ENCODE data around the gene NOD1.

Gene NOD1

DNA sequence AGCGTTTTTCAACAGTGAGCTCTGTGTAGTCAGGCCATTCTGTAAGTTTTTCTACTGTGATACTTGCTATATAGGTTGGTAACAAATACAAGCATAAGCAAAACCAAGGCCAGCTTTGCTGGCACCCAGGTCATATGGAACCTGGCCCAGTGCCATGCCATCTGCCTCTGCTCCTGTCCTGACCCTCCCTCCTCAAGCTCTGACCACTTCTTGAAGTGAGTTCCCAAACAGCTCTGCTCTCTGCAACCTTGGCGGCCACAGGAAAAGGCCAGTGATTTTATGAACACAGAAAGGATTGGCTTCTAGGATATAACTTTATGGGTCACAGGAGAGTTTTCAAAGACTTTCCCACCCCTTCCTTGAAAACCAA is 12.8 kb downstream of the NOD1 start:
- Histone ChIP-seq H3K4me3 (replicated peaks; ENCODE audit: insufficient read depth, low read length) (no peak overlapping the region), H3K27me3 (ENCODE audit: insufficient read depth, poor library complexity, severe bottlenecking) (no peaks in the 10 kb centered on the region), H3K27ac (replicated peaks) (peak overlapping the region; percentile 10; the same call in 1 of the 2 replicates)
- TF ChIP-seq, protein P1, sequence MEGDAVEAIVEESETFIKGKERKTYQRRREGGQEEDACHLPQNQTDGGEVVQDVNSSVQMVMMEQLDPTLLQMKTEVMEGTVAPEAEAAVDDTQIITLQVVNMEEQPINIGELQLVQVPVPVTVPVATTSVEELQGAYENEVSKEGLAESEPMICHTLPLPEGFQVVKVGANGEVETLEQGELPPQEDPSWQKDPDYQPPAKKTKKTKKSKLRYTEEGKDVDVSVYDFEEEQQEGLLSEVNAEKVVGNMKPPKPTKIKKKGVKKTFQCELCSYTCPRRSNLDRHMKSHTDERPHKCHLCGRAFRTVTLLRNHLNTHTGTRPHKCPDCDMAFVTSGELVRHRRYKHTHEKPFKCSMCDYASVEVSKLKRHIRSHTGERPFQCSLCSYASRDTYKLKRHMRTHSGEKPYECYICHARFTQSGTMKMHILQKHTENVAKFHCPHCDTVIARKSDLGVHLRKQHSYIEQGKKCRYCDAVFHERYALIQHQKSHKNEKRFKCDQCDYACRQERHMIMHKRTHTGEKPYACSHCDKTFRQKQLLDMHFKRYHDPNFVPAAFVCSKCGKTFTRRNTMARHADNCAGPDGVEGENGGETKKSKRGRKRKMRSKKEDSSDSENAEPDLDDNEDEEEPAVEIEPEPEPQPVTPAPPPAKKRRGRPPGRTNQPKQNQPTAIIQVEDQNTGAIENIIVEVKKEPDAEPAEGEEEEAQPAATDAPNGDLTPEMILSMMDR (IDR thresholded peaks at IDR 0.05; ENCODE audit: insufficient read depth, low read length): no peak
- TF ChIP-seq REST (IDR thresholded peaks at IDR 0.05; ENCODE audit: insufficient replicate concordance, low read depth): no peak
- TF ChIP-seq GABPA (IDR thresholded peaks at IDR 0.05; ENCODE audit: low read depth): no peak
- no peak for TF ChIP-seq POLR2AphosphoS5 (IDR thresholded peaks at IDR 0.05; ENCODE audit: low read depth)
- no peak for TF ChIP-seq SPI1 (IDR thresholded peaks at IDR 0.05; ENCODE audit: borderline replicate concordance, low read depth)
- peak in 1 of 2 experiments; percentile 22 for DNase-seq (ENCODE audit: low read depth in 1 of 2, low spot score in 1 of 2)

- Histone ChIP-seq H3K4me3 (replicated peaks; ENCODE audit: insufficient read depth, low read length) (no peak overlapping the region), H3K27me3 (ENCODE audit: insufficient read depth, poor library complexity, severe bottlenecking) (no peaks in the 10 kb centered on the region), H3K27ac (replicated peaks) (peak overlapping the region; percentile 71)
- TF ChIP-seq, protein P1 (IDR thresholded peaks at IDR 0.05; ENCODE audit: insufficient read depth, low read length): no peak
- TF ChIP-seq GABPA (IDR thresholded peaks at IDR 0.05; ENCODE audit: low read depth) (no peak), REST (IDR thresholded peaks at IDR 0.05; ENCODE audit: insufficient replicate concordance, low read depth) (no peak), SPI1 (IDR thresholded peaks at IDR 0.05; ENCODE audit: borderline replicate concordance, low read depth) (no peak), POLR2AphosphoS5 (IDR thresholded peaks at IDR 0.05; ENCODE audit: low read depth) (no peak)
- DNase-seq (ENCODE audit: low read depth in 1 of 2, low spot score in 1 of 2): peak in 1 of 2 experiments; percentile 18
Observed at GRCh38 chr7:30465046-30465810, 13.4 kb downstream of the NOD1 start.

DNA sequence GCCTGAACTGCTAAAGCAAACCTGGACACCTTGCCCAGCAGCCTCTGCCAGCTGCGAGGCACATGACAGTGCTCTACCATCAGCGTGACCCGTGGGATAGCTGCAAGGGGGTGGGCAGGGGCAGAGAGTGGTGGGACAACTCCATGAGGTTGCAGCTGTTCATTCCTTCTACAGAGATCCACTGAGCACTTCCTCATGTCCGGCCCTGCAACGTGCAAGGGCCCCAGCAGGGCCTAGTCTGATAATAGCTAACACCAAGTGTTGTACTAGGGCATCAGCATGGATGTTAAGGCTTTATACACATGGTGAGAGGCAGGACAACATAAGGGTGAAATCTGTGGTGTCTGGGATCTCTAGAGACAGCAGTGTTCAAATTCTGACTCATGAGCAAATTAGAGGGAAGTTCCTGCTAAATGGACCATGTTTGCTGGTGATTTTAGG is 14.3 kb downstream of the NOD1 start:
- no peaks in the 10 kb centered on the region for H3K27me3 ChIP-seq (ENCODE audit: insufficient read depth, poor library complexity, severe bottlenecking)
- peak in 1 of 2 experiments; percentile 60 for DNase-seq (ENCODE audit: low read depth in 1 of 2, low spot score in 1 of 2)
- TF ChIP-seq REST (IDR thresholded peaks at IDR 0.05; ENCODE audit: insufficient replicate concordance, low read depth): no peak
- TF ChIP-seq POLR2AphosphoS5 (IDR thresholded peaks at IDR 0.05; ENCODE audit: low read depth): peak; percentile 38; the same call in 1 of the 2 replicates
- TF ChIP-seq SPI1 (IDR thresholded peaks at IDR 0.05; ENCODE audit: borderline replicate concordance, low read depth): peak; percentile 87
- no peak overlapping the region for H3K4me3 ChIP-seq (replicated peaks; ENCODE audit: insufficient read depth, low read length)
- H3K27ac ChIP-seq (replicated peaks): peak overlapping the region; percentile 71
